Activated naive CD4-positive, alpha-beta T cell (primary cell): Measurements from ENCODE around the gene EXOC6B.
"Not testable (repeated sequence)": the region's sequence is repeated elsewhere in the genome, so short reads cannot be mapped to it uniquely, and the experiment has no call there.

ENCODE experiments used
- DNase-seq, 4 experiments: peaks; one replicate each; lab custom pipeline; 2025; lab: John Stamatoyannopoulos, UW

EXOC6B gene

GRCh38 chr2:72604468-72604867, 221.4 kb downstream of the EXOC6B start:
- no peak for DNase-seq

- DNase-seq, result no peak
Observed at GRCh38 chr2:72603481-72603880, 222.4 kb downstream of the EXOC6B start.

GRCh38 chr2:72602711-72603110, 223.1 kb downstream of the EXOC6B start:
- no peak for DNase-seq

- no peak for DNase-seq
Observed at GRCh38 chr2:72602095-72602494, 223.7 kb downstream of the EXOC6B start.

GRCh38 chr2:72583836-72584235, 242.0 kb downstream of the EXOC6B start:
- DNase-seq, result not testable (repeated sequence)

GRCh38 chr2:72583376-72583775, 242.5 kb downstream of the EXOC6B start:
- no peak for DNase-seq

GRCh38 chr2:72581560-72582181, 244.2 kb downstream of the EXOC6B start:
- DNase-seq, result no peak

GRCh38 chr2:72579591-72580180, 246.1 kb downstream of the EXOC6B start:
- DNase-seq, result no peak

GRCh38 chr2:72576861-72577260, 249.0 kb downstream of the EXOC6B start:
- DNase-seq, result no peak

GRCh38 chr2:72576459-72576858, 249.4 kb downstream of the EXOC6B start:
- DNase-seq, result no peak

GRCh38 chr2:72574886-72575285, 250.9 kb downstream of the EXOC6B start:
- DNase-seq, result no peak

GRCh38 chr2:72573232-72573631, 252.6 kb downstream of the EXOC6B start:
- no peak for DNase-seq

- no peak for DNase-seq
Observed at GRCh38 chr2:72572501-72572900, 253.3 kb downstream of the EXOC6B start.

GRCh38 chr2:72570413-72570812, 255.4 kb downstream of the EXOC6B start:
- no peak for DNase-seq

- DNase-seq, result no peak
Observed at GRCh38 chr2:72562451-72563153, 263.2 kb downstream of the EXOC6B start.

GRCh38 chr2:72561621-72562318, 264.1 kb downstream of the EXOC6B start:
- no peak for DNase-seq

GRCh38 chr2:72555943-72556342, 269.9 kb downstream of the EXOC6B start:
- DNase-seq, result no peak

GRCh38 chr2:72555363-72555762, 270.5 kb downstream of the EXOC6B start:
- not testable (repeated sequence) for DNase-seq

- DNase-seq, result not testable (repeated sequence)
Observed at GRCh38 chr2:72554910-72555309, 270.9 kb downstream of the EXOC6B start.

- DNase-seq, result no peak
Observed at GRCh38 chr2:72554381-72554780, 271.5 kb downstream of the EXOC6B start.

- no peak for DNase-seq
Observed at GRCh38 chr2:72548081-72548764, 277.6 kb downstream of the EXOC6B start.

- DNase-seq, result no peak
Observed at GRCh38 chr2:72545790-72546189, 280.0 kb downstream of the EXOC6B start.
